ENCODE results near the gene RILP.
"Not testable (repeated sequence)": the region's sequence is repeated elsewhere in the genome, so short reads cannot be mapped to it uniquely, and the experiment has no call there.

The RILP gene

GRCh38 chr17:1688405-1688804 is 38.7 kb upstream of the RILP start:
- not testable (repeated sequence) for H4K8ac ChIP-seq (ENCODE audit: low read depth, low read length); H3K4me3 ChIP-seq (ENCODE audit: low read length); H2BK5ac ChIP-seq (ENCODE audit: low read length); H2AK5ac ChIP-seq (ENCODE audit: low read length); H3K9ac ChIP-seq (ENCODE audit: low read length); H2BK15ac ChIP-seq (replicated peaks; ENCODE audit: low read depth); DNase-seq; H3K56ac ChIP-seq (ENCODE audit: low read length); H3K79me1 ChIP-seq (ENCODE audit: low read length); H3K4me2 ChIP-seq (ENCODE audit: low read length); H3K4ac ChIP-seq (ENCODE audit: low read depth, low read length); H3K18ac ChIP-seq (ENCODE audit: low read length); H3K27ac ChIP-seq (ENCODE audit: low read depth, low read length); H3K4me1 ChIP-seq (ENCODE audit: control insufficient read depth, low read depth, low read length); H4K5ac ChIP-seq (ENCODE audit: low read length); H3K27me3 ChIP-seq (ENCODE audit: insufficient read depth, low read length, poor library complexity); H2BK120ac ChIP-seq (ENCODE audit: low read depth, low read length); H3K23ac ChIP-seq (ENCODE audit: low read length); H3K36me3 ChIP-seq (ENCODE audit: control insufficient read depth, insufficient read depth, low read length)
- H3K79me2 ChIP-seq (ENCODE audit: control insufficient read depth, insufficient read depth, low read length): peaks cover 11% of the 10 kb centered on the region
- no CpG with 5 or more reads among the region's 6 CpGs for WGBS (ENCODE audit: extremely low coverage, insufficient coverage, low lambda C conversion rate)

GRCh38 chr17:1686086-1686485 is 36.4 kb upstream of the RILP start:
- Histone ChIP-seq H3K27me3 (ENCODE audit: insufficient read depth, low read length, poor library complexity) (no peaks in the 10 kb centered on the region), H3K23ac (ENCODE audit: low read length) (no peak overlapping the region), H3K18ac (ENCODE audit: low read length) (no peak overlapping the region), H3K56ac (ENCODE audit: low read length) (no peak overlapping the region), H3K9ac (ENCODE audit: low read length) (no peak overlapping the region), H3K4ac (ENCODE audit: low read depth, low read length) (no peak overlapping the region), H2AK5ac (ENCODE audit: low read length) (no peak overlapping the region), H2BK5ac (ENCODE audit: low read length) (no peak overlapping the region), H4K8ac (ENCODE audit: low read depth, low read length) (no peak overlapping the region), H3K79me2 (ENCODE audit: control insufficient read depth, insufficient read depth, low read length) (peaks cover 24% of the 10 kb centered on the region), H3K4me1 (ENCODE audit: control insufficient read depth, low read depth, low read length) (peaks cover 2% of the 10 kb centered on the region), H3K27ac (ENCODE audit: low read depth, low read length) (no peak overlapping the region), H3K79me1 (ENCODE audit: low read length) (peaks cover 15% of the 10 kb centered on the region), H2BK15ac (replicated peaks; ENCODE audit: low read depth) (no peak overlapping the region), H3K4me2 (ENCODE audit: low read length) (no peak overlapping the region), H3K4me3 (ENCODE audit: low read length) (no peak overlapping the region), H2BK120ac (ENCODE audit: low read depth, low read length) (no peak overlapping the region), H3K36me3 (ENCODE audit: control insufficient read depth, insufficient read depth, low read length) (peaks cover 14% of the 10 kb centered on the region), H4K5ac (ENCODE audit: low read length) (no peak overlapping the region)
- no peak for DNase-seq
- no CpG with 5 or more reads among the region's 7 CpGs for WGBS (ENCODE audit: extremely low coverage, insufficient coverage, low lambda C conversion rate)

GRCh38 chr17:1684378-1685189 is 34.9 kb upstream of the RILP start, which contains the start of gene PRPF8:
Gene PRPF8 (minus strand): TSS chr17:1684867. CDS start chr17:1684571, 296 bp downstream.
- Histone ChIP-seq H3K4me1 (ENCODE audit: control insufficient read depth, low read depth, low read length) (peaks cover 2% of the 10 kb centered on the region), H3K18ac (ENCODE audit: low read length) (peak within 1 kb of the TSS; percentile 63), H2BK5ac (ENCODE audit: low read length) (no peak within 1 kb of the TSS), H3K27me3 (ENCODE audit: insufficient read depth, low read length, poor library complexity) (no peaks in the 10 kb centered on the region), H3K36me3 (ENCODE audit: control insufficient read depth, insufficient read depth, low read length) (peaks cover 24% of the 10 kb centered on the region), H3K4ac (ENCODE audit: low read depth, low read length) (peak within 1 kb of the TSS; percentile 88), H2AK5ac (ENCODE audit: low read length) (no peak within 1 kb of the TSS), H3K9ac (ENCODE audit: low read length) (peak within 1 kb of the TSS; percentile 95), H3K4me2 (ENCODE audit: low read length) (peak within 1 kb of the TSS; percentile 96), H3K4me3 (ENCODE audit: low read length) (peak within 1 kb of the TSS; percentile 98), H3K23ac (ENCODE audit: low read length) (no peak within 1 kb of the TSS), H3K27ac (ENCODE audit: low read depth, low read length) (peak within 1 kb of the TSS; percentile 83), H3K79me2 (ENCODE audit: control insufficient read depth, insufficient read depth, low read length) (peaks cover 24% of the 10 kb centered on the region), H3K79me1 (ENCODE audit: low read length) (peaks cover 19% of the 10 kb centered on the region), H4K5ac (ENCODE audit: low read length) (no peak within 1 kb of the TSS), H3K56ac (ENCODE audit: low read length) (peak within 1 kb of the TSS; percentile 94), H2BK120ac (ENCODE audit: low read depth, low read length) (peak within 1 kb of the TSS; percentile 64), H2BK15ac (replicated peaks; ENCODE audit: low read depth) (no peak within 1 kb of the TSS), H4K8ac (ENCODE audit: low read depth, low read length) (peak within 1 kb of the TSS; percentile 93)
- DNase-seq: peak; percentile 99
- no CpG with 5 or more reads among the region's 72 CpGs for WGBS (ENCODE audit: extremely low coverage, insufficient coverage, low lambda C conversion rate)

GRCh38 chr17:1683459-1683858 is 33.8 kb upstream of the RILP start:
- Histone ChIP-seq H3K4ac (ENCODE audit: low read depth, low read length) (no peak overlapping the region), H3K79me2 (ENCODE audit: control insufficient read depth, insufficient read depth, low read length) (peaks cover 24% of the 10 kb centered on the region), H3K79me1 (ENCODE audit: low read length) (peaks cover 19% of the 10 kb centered on the region), H2BK15ac (replicated peaks; ENCODE audit: low read depth) (no peak overlapping the region), H3K27ac (ENCODE audit: low read depth, low read length) (no peak overlapping the region), H4K8ac (ENCODE audit: low read depth, low read length) (no peak overlapping the region), H2BK5ac (ENCODE audit: low read length) (no peak overlapping the region), H2AK5ac (ENCODE audit: low read length) (no peak overlapping the region), H3K9ac (ENCODE audit: low read length) (peak overlapping the region; percentile 95), H3K4me1 (ENCODE audit: control insufficient read depth, low read depth, low read length) (peaks cover 2% of the 10 kb centered on the region), H3K56ac (ENCODE audit: low read length) (peak overlapping the region; percentile 94), H3K18ac (ENCODE audit: low read length) (no peak overlapping the region), H3K4me2 (ENCODE audit: low read length) (peak overlapping the region; percentile 34), H3K23ac (ENCODE audit: low read length) (no peak overlapping the region), H3K36me3 (ENCODE audit: control insufficient read depth, insufficient read depth, low read length) (peaks cover 30% of the 10 kb centered on the region), H3K4me3 (ENCODE audit: low read length) (no peak overlapping the region), H4K5ac (ENCODE audit: low read length) (no peak overlapping the region), H2BK120ac (ENCODE audit: low read depth, low read length) (no peak overlapping the region), H3K27me3 (ENCODE audit: insufficient read depth, low read length, poor library complexity) (no peaks in the 10 kb centered on the region)
- no CpG with 5 or more reads among the region's 5 CpGs for WGBS (ENCODE audit: extremely low coverage, insufficient coverage, low lambda C conversion rate)
- no peak for DNase-seq

- no peaks in the 10 kb centered on the region for H3K79me2 ChIP-seq (ENCODE audit: control insufficient read depth, insufficient read depth, low read length)
- H3K9ac ChIP-seq (ENCODE audit: low read length): no peak overlapping the region
Observed at GRCh38 chr17:1676401-1676800, 26.7 kb upstream of the RILP start.

More at GRCh38 chr17:1676401-1676800, 26.7 kb upstream of the RILP start:
- Histone ChIP-seq H3K27ac (ENCODE audit: low read depth, low read length) (no peak overlapping the region), H2BK120ac (ENCODE audit: low read depth, low read length) (no peak overlapping the region), H3K4me2 (ENCODE audit: low read length) (no peak overlapping the region), H2BK15ac (replicated peaks; ENCODE audit: low read depth) (no peak overlapping the region), H3K36me3 (ENCODE audit: control insufficient read depth, insufficient read depth, low read length) (peaks cover 54% of the 10 kb centered on the region), H3K56ac (ENCODE audit: low read length) (no peak overlapping the region), H2BK5ac (ENCODE audit: low read length) (no peak overlapping the region), H3K23ac (ENCODE audit: low read length) (no peak overlapping the region), H3K4me3 (ENCODE audit: low read length) (no peak overlapping the region), H3K18ac (ENCODE audit: low read length) (no peak overlapping the region), H3K4ac (ENCODE audit: low read depth, low read length) (no peak overlapping the region), H3K27me3 (ENCODE audit: insufficient read depth, low read length, poor library complexity) (no peaks in the 10 kb centered on the region), H4K5ac (ENCODE audit: low read length) (no peak overlapping the region), H2AK5ac (ENCODE audit: low read length) (no peak overlapping the region), H3K4me1 (ENCODE audit: control insufficient read depth, low read depth, low read length) (no peaks in the 10 kb centered on the region), H4K8ac (ENCODE audit: low read depth, low read length) (no peak overlapping the region), H3K79me1 (ENCODE audit: low read length) (peaks cover 6% of the 10 kb centered on the region)
- no CpG with 5 or more reads among the region's 13 CpGs for WGBS (ENCODE audit: extremely low coverage, insufficient coverage, low lambda C conversion rate)
- DNase-seq: no peak

All from mesendoderm (in vitro differentiated cells).